SHP77 treated with DMSO at 0.1 percent for 48 hours (cell line): ENCODE results near the gene HAUS3.
"Not testable (repeated sequence)": the region's sequence is repeated elsewhere in the genome, so short reads cannot be mapped to it uniquely, and the experiment has no call there.

ENCODE experiments used
- DNase-seq: peaks from one replicate; lab custom pipeline; 2025; lab: John Stamatoyannopoulos, UW

The HAUS3 gene

DNA sequence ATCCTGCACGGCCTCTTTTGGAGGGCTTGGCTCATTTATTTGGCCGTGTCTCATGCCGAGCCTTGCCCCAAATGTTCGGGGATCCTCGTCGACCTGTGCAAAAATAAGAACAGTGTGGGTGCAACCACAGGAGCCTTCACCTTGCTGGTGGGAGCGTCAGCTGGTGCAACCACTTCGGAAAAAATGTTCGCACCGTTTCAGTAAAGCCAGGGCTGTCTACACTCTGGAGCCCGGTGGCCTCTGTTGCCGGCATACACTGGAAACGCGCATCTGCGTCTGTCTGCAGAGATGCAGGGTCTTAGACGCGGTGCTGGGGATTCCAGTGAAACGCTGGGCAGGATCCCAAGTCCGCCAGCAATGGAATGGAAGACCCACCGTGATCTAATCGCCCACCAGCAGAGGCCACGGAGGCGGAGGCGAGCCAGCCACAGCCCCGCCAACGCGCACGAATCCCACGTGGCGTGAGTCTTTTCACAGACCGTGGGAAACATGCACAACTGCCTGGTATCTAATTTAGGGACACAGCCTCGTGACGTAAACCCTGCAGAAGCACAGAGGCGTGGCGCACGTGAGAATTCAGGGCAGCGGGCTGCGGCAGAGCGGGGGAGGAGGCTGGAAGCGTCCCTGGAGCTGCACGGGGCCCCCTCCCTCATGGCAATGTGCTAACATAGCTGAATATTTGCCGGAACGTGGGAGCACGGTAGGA, 33.8 kb upstream of the HAUS3 start:
- no peak for DNase-seq

DNA sequence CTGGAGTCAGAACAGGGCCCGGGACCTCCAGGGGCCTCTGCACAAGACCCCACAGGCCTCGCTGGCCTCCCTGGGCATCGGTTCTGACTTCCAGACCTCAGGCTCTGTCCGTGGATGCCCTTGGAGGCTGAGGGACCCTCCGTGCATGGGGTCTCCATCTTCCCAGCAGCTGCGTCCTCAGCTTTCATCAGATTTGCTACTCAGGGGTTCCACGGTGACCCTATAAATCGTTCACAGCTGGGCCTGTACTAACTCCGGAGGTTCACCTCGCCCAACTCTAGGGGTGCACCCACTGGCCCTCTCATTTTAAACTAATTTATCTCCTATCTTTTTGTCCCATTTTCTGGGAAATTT, 33.1 kb upstream of the HAUS3 start:
- not testable (repeated sequence) for DNase-seq

DNA sequence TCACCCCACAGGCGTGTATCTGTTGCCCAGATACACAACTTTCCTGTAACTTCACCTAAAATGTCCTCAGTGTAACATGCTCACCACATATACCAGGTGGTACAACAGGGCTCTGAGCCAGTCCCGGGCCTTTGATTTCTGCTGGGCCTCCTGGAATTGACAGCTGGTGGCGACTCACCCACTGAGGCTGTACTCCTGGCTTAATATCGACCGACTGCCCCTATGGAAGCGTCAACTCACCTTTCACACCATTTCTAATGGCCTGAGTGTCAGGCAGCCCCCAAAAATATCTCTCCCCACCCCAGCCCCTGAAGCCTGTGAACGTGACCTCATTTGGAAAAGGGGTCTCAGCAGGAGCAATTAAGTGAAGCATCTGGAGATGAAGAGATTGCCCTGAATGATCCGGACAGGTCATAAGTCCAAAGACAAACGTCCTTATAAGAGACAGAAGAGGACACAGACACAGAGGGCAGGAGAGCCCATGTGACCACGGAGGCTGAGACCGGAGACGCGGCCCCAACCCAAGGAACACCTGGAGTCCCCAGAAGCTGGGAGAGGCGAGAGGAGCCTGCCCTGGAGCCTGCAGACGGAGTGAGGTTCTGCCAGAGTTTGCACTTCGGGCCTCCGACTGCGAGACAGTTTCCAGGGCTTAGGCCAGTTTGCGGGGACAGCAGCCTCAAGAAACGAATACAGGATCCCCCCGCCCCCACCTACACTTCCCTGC, 32.6 kb upstream of the HAUS3 start:
- no peak for DNase-seq

DNA sequence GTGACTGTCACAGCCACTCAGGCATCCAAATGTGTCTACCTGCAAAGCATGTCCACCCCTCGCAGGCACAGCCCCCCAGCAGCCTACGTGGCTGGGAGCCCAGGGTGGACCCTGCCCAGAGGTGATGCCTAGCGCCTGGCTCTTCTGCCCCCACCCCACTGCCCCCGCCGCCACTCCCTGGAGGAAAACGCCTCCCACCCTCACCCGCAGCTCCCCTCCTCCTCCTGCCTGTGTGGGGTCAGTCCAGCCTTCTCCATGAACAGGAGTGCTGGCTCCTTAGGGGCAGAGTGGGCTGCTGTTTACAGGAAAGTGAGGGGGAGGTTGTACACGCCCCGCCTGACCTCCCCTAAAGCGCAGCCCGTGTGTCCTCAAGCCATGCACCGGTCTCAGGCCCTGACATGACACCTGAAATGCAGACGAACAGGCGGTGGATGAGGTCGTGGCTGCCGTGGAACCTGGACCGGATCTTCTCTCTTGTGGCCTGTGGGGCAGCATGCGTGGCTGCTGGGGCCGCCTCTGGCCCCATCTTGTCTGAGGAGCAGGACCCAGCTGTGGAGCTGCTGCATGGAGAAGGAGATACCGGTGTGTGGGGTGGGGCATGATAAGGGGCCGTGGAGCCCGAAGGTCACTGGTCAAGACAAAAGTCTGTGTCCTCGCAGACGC, 31.9 kb upstream of the HAUS3 start:
- no peak for DNase-seq

DNA sequence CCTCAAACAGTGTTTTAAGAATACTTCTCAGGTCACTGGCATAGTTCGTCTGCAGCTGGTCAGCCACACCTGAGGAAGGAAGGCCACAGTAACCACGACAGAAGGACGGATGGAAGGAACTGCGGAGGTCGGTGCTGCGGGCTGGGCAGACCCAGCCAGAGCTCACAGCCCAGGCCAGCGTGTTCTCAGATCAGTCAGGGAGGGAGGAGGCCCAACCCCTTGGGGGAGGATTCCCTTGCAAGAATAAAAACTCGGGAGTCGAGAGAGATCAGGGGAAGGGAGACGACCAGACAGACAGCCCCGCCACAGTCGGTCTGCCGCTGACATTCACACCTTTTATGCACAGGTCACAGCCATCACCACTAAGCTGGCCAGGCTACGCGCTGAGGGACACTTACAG, 31.3 kb upstream of the HAUS3 start:
- no peak for DNase-seq

DNA sequence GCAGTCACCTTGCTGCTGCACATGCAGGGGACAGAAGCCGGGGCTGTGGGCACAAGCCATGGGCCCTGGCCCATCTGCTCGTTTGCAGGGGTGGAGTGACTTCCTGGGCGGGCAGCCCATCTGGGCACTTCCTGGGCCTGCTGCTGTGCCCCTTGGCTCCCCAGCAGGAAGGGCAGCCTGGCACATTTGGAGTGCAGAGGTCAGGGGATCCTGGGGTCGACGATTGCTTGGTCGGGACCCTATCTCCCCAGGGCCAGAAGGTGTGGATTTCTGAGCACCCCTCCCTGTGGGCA, 30.9 kb upstream of the HAUS3 start:
- DNase-seq = no peak

DNA sequence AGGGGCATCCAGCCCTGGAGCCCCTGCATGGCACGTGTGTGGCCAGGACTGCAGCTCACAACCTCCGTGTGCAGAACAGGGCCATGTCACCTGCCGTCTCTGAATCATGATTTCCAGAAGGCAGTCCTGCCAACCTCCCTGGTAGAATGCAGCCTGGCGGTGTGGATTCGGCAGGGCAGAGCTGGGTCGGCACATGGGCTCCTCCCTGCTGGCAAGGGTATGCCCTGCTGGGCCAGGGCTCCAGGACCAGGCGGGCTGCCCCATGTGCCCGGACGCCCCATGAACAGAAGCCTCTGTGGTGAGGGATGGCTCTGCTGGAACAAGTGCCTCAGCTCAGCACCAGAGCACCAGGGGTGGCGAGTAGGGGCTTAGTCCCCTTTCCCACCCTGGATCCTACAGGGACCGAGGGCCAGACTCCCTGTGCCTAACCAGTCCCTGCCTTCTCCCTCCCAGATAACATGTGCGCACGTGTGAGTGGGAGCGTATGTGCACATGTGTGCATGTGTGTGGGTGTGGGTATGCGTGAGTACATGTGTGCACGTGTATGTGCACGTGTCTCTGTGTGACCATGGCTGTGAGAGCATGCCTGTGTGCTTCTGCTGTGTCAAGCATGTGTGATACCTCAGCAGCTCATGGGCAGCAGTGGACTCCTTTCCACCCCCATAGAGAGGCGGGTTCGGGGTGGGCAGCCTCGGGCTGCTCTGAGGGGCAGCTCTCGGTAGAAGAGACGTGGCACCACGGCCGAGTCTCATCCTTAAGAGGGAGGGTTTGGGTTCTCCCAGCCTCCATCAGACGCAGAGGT, 30.3 kb upstream of the HAUS3 start:
- no peak for DNase-seq

DNA sequence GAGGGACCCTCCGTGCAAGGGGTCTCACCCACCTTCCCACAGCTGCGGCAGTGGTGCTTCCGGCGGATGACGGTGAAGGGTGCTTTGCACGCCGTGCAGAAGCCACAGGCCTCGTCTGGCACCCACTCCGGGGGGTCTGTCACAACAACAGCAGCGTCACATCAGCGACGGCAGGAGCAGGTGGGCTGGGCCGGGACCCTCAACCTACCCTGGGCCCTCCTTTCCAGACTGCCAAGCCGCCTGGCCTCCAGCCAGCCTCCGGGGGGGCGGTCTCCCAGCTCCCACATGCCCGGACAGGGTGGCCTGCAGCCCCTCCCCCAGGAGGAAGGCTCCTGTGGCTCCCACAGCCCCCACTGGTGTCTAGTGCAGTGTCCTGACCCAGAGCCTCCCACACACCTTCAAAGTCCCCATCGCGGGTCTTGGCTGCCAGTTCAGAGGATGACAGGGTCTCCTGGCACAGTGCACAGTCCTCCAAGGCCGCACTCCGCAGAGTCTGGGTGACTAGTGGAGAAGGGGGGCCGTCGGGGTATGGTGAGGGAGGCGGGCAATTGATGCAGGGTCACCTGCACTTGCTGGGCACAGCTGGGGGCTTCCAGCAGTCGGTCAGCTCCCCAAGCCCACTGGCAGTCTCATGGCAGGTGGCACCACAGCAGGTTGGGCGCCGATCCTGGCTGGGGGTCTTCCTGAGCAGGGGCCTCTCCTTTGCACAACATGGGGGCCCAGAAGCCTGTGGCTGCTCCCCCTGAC, 29.5 kb upstream of the HAUS3 start:
- DNase-seq = no peak

DNA sequence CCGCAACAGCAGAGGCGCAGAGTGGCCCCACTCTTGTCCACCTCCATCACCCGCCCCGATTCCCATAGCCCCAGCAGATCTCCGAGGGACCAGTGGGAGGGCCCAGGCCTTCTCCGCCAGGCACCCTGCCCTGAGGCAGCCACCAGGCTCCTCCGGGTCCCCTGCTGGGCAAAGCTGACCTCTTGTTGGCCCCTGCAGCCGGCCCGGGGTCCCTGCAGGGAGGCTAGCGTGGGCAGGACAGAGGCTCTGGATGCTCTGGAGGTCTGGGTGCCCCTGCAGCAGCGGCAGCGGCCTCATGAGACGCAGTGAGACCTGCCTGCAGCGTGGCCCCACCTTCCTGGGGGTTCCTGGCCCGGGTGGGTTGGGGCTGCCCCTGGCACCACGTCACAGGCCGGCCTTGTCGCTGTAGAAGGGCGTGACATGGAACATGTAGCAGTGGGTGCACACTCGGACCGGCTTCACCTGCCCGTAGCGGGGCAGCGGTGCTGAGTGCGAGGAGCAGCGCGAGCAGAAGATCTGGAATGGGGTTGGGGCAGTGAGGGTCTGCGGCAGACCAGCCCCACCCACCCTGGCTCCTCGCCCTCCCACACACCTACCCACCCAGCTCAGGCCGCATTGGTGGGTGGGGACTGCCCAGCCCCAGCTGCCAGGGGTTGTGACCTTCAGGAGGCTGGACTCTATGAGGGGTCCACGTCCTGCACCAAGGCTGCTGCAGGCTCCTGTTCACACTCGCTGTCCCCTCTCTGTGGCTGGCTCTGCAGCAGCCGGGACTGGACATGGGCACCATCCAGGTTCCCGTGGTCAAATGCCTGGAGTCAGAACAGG, 28.6 kb upstream of the HAUS3 start:
- no peak for DNase-seq

DNA sequence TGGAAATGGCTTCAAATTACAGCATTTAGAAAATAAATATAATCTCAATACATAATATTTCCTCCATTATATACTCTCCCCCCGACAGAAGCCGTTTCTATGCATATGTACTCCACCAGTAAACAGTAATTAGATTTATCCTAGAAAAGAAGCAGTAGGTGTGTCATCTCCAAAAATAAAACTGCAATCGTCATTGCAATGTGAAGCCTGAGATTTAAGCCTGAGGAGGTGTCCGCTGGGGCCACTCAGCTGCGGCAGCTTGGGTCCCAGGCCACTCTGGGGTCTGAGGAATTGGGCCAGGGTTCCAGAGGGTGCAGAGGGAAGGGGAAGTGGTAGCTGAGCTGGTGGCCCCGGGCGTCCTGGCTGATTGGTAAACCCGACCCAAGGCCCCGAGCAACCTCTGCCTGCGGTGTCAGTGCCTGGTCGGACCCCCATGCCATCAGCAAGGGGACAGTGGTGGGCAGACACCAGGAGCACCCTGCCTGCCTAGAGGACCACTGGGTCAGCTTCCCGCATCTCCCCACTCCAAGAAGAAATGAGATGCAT, 27.8 kb upstream of the HAUS3 start:
- no peak for DNase-seq

DNA sequence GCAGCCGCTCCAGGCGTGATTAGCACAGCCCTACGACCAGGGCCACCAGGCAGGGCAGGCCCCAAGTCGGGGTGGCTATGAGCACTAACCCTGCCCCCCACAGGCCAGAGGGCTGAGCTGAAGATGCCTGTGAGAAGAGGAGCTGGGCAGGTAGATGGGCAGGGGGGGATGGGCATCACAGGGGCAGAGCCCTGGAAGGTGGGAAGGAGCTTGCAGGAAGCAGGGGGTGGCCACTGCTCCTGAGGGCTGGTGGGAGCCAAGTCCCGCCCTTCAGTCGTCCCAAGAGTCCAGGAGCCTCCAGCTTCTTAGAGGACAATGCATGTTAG, 27.2 kb upstream of the HAUS3 start:
- DNase-seq = no peak

DNA sequence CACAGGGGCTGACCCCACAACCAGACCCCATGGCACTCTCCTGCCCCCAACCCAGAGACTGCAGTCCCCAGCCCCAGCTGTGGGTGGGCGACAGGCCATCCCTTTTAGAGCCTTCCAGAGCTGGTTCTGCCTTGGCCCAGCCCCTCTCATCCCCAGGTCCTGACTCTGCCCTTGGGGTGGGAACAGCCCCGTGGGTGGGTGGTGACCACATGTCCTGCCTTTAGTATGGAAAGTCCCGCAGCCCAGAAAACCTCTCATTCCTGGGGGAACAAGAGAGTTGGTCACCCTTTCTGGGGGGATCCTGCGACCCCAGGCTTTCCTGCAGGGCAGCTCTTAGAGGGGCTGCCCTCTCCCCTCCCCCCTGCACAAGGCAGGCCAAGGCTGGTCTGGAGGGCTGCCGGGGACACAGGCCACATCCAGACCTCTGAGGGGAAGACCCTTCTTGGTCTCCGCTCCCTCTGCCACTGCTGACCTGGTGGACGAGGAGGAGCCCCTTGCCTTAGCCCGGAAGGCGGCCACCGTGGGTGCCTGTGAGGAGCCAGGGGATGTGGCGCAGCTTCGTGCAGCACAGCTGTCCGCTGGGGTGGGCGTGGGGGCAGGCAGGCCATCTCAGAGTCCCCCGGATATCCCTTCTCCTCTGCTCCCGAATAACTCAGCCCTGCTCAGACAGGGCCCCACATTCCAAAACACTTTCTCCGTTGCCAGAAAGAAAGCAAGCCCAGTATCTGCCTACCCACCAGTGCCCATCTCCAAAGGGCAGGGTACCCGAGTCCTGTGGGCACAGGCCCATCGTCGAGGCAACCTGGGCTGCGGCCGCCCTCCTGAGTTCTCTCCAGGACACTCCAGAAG, 26.7 kb upstream of the HAUS3 start:
- no peak for DNase-seq

DNA sequence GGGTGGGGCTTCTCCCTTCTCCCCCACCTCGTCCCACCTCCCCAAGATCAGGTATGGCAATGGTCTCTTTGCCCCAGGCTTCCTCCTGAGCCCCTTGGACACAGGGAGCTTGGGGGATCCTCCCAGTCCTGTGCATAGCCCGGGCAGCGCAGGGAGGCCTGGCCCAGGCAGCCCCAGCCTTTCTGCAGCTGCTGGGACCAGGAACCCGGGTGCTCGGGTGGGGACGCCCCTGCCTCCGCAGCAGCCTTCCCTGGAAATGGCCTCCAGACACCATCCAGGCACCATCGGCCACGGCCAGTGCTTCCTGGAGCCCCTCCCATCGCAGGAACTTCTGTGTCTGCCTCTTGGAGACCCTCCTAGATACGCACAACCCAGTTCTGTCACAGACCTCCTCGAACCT, 25.9 kb upstream of the HAUS3 start:
- DNase-seq = no peak

DNA sequence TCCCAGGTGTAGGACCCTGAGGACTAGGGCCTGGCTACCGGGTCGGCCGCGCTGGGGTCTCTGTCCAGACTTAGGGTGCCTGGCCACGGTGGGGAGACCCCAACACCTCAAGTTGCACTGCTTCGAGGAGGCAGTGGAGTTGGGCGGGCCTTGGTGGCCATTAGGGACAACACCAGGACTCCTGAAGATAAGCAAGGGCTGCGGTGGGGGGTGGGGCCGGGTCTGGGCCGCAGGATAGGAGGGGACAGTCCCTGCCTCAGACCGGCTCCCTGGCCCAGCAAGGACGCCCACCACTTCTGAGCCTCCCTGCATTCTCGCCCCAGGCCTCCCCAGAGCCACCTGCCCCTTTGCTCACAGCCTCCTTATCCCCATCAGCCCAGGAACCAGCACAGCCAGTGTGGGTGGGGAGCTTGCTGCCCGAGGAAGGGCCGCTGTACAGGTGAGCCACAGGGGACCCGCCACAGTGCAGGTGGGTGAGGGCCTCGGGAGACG, 25.4 kb upstream of the HAUS3 start:
- DNase-seq = no peak

DNA sequence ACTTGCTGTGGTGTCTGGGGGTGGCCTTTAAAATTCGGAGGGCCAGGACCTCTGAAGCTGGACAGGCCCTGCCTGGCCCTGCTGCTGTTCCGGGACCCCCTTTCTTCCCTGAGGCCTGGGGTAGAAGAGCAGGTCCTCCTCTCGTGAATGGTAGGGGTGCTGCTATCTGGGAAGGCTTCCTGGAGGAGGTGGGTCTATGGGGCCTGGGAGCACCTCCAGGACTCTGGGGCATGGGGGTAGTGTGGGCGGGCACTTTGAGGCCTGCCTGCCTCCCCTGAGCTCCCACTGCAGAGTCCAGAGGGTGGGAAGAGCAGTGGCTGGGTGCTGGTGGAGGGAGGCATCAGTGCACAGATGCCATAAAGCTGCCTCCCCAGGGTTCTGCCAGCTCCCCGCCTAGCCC, 24.9 kb upstream of the HAUS3 start:
- DNase-seq = no peak

DNA sequence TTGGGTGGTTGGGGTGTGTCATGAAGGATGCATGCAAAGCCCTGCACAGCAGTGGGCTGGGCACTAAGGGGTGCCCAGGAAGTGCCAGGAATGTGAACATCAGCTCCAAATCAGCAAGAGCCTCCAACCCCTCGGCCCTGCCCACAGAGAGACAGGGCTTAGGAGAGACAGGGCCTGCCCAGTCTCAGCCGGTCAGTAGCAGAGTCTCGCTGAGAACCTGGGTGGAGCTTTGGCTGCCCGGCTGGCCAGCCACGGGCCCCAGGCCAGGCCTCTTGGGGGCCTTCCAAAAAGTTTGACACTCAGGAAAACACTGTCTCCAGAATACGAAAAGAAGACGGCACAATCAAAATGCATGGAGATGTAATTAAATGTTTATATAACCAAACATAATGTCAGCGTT, 24.3 kb upstream of the HAUS3 start:
- no peak for DNase-seq

DNA sequence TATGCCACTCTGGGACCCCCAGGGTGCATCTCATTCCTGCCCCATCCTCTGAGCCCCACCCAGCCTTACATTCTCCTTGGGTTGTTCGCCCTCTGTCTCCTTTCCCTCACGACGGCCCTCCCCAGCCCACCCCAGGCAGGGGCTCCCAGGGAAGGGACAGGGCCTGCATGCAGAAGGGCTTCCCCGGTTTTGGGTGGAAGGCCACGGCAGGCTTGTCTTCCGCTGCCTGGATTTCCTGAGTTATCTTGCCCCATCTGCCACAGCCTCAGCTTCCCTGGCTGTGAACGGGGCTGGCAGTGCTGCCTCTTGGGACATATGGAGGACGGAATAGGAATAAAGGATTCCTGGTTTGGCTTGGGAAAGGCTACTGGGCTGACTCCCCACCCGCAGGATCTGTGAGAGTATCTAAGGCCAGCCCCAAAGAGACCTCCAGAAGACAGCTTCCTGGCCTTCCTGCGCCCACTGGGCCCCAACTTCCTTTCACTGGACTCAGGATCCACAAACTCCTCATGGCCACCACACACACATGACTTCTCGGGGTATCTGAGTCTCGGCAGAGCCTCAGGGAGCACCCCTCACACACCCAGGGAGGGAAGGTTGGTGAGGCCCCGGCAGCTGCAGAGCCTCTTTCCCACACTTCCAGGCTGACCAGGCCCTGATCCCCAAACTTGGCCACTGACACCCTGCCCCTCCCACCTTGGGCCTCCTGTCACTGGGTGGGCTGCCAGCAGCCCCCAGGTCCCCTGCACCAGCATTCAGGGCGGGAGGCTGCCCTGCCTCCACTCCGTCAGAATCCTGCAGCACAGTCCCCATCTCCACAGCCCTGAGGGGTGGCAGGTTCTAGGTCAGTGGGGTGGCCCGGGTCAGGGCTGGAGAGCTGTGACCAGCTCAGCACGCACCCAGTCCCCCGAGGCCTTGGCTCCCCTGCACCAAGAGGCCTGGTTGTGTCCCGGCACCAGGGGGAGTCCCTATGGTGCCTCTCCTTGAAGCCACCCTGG, 23.5 kb upstream of the HAUS3 start:
- DNase-seq = no peak

DNA sequence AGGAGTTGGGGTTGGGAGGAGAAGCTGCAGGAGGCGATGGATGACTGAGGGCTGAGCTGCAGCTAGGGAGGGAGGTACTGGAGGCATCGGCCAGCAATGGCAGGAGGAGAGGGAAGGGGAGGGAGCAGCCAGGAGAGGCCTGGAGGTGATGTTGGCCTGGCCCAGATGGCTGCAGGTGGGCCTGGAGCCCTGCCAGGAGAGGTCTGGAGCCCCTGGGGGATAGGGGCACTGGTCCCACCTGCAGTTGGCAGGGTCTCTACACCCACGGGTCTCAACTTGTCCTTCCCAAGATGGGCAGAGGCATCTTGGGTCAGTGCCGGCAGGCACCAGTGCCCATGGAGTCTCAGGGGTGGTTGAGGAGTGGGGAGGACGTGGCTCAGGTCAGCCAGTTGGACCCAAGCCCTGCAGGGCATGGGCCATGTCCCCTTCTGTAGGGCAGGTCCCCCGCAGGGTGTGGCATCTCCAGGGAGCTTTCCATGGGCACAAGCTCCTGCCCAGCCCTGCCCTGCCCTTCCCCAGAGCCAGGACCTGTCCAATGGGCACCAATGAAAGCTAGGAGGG, 22.6 kb upstream of the HAUS3 start:
- no peak for DNase-seq
